GM21526 (cell line): ENCODE measurements around the gene APOA4.

Source experiments
- ATAC-seq: cut with Tn5 transposase; IDR thresholded peaks from one replicate; pipeline ENCODE4 v1.9.1; 2021; ENCODE audit warnings: moderate library complexity; ENCODE audit not compliant: unreplicated experiment, low FRiP score

The APOA4 gene

GRCh38 chr11:116786326-116786725 is 36.8 kb downstream of the APOA4 start:
- no peak for ATAC-seq

- ATAC-seq, result no peak
Measured at GRCh38 chr11:116782728-116783127, 40.4 kb downstream of the APOA4 start.

- no peak for ATAC-seq
Measured at GRCh38 chr11:116778556-116778955, 44.5 kb downstream of the APOA4 start.

- ATAC-seq, result no peak
Measured at GRCh38 chr11:116777056-116777455, 46.0 kb downstream of the APOA4 start.

GRCh38 chr11:116776522-116776984 is 46.6 kb downstream of the APOA4 start:
- ATAC-seq, result no peak

GRCh38 chr11:116775975-116776374 is 47.1 kb downstream of the APOA4 start:
- ATAC-seq, result no peak

DNA sequence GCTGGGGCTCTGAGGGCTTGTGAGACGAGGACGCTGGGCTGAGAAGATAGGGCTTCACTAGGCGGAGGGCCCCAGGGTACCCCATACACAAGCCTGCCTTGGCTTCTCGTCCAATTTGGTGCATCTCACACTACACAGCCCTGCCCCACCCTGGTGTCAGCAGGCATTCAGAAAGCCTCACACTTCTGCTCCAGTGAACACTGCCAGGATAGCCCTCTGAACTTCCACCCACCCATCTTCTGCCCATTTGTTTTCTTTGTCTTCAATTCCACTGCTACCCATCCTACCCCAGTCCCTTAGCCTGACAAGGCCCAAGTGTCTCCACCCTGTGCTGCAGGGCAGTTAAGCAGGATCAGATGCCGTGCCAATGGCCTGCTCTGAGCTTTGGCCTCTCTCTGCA is 48.4 kb downstream of the APOA4 start:
- ATAC-seq, result no peak

- peak; percentile 34 for ATAC-seq
Measured at GRCh38 chr11:116773203-116774097, 49.7 kb downstream of the APOA4 start.

- ATAC-seq, result peak; percentile 66
Measured at GRCh38 chr11:116772443-116773202, 50.5 kb downstream of the APOA4 start, which contains the start of gene BUD13. TSS of gene BUD13 (minus strand) at chr11:116772987. CDS start at chr11:116772964, 23 bp downstream.

DNA sequence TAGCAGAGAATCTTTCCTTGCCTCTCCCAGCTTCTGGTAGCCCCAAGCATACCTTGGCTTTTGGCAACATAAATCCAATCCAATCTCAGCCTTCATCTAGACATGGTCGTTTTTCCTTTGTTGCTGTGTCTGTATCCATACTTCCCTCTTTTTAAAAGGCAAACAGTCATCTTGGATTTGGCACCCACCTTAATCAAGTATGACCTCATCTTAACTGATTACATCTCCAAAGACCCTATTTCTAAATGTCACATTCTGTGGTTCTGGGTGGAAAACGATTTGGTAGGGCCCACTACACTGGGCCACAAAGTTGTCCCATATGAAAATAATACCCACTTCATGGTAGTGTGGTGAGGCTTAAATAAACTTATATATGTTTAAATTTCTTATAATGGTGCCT is 51.2 kb downstream of the APOA4 start:
- ATAC-seq, result peak; percentile 7
